Stimulated activated CD4-positive, alpha-beta T cell treated with anti-CD3 and anti-CD28 coated beads, Interleukin-4, amount 100 ng/mL, for 1 hour (primary cell): ENCODE measurements around the gene DGKB.

ENCODE experiments used
- DNase-seq: peaks from one replicate; pipeline ENCODE4 v3.0.0-alpha.2; 2020

The DGKB gene

GRCh38 chr7:14752301-14752700 is 150.2 kb downstream of the DGKB start:
- no peak for DNase-seq

GRCh38 chr7:14751461-14751860 is 151.1 kb downstream of the DGKB start:
- no peak for DNase-seq

GRCh38 chr7:14748461-14748860 is 154.1 kb downstream of the DGKB start:
- DNase-seq = no peak

- DNase-seq = no peak
Observed at GRCh38 chr7:14747701-14748100, 154.8 kb downstream of the DGKB start.

- no peak for DNase-seq
Observed at GRCh38 chr7:14745076-14745475, 157.5 kb downstream of the DGKB start.

GRCh38 chr7:14740606-14741005 is 161.9 kb downstream of the DGKB start:
- DNase-seq = no peak

- no peak for DNase-seq
Observed at GRCh38 chr7:14739841-14740185, 162.7 kb downstream of the DGKB start.

- DNase-seq = no peak
Observed at GRCh38 chr7:14739168-14739840, 163.2 kb downstream of the DGKB start.

- no peak for DNase-seq
Observed at GRCh38 chr7:14738086-14738485, 164.5 kb downstream of the DGKB start.

GRCh38 chr7:14734839-14735321 is 167.7 kb downstream of the DGKB start:
- no peak for DNase-seq

GRCh38 chr7:14720785-14721184 is 181.8 kb downstream of the DGKB start:
- DNase-seq = no peak

- DNase-seq = no peak
Observed at GRCh38 chr7:14717816-14718215, 184.7 kb downstream of the DGKB start.

- DNase-seq = no peak
Observed at GRCh38 chr7:14717169-14717568, 185.4 kb downstream of the DGKB start.

- no peak for DNase-seq
Observed at GRCh38 chr7:14714161-14714728, 188.3 kb downstream of the DGKB start.

GRCh38 chr7:14698239-14698638 is 204.3 kb downstream of the DGKB start:
- DNase-seq = no peak

- DNase-seq = no peak
Observed at GRCh38 chr7:14697684-14698083, 204.9 kb downstream of the DGKB start.

GRCh38 chr7:14691597-14692203 is 210.9 kb downstream of the DGKB start:
- peak; percentile 49 for DNase-seq

GRCh38 chr7:14691034-14691433 is 211.5 kb downstream of the DGKB start:
- no peak for DNase-seq

GRCh38 chr7:14690486-14690885 is 212.1 kb downstream of the DGKB start:
- no peak for DNase-seq

- DNase-seq = no peak
Observed at GRCh38 chr7:14690075-14690474, 212.5 kb downstream of the DGKB start.

- DNase-seq = no peak
Observed at GRCh38 chr7:14688208-14688607, 214.3 kb downstream of the DGKB start.

- DNase-seq = no peak
Observed at GRCh38 chr7:14687777-14688176, 214.8 kb downstream of the DGKB start.

GRCh38 chr7:14687241-14687640 is 215.3 kb downstream of the DGKB start:
- no peak for DNase-seq

- DNase-seq = no peak
Observed at GRCh38 chr7:14685167-14685566, 217.4 kb downstream of the DGKB start.
